Prostate gland (tissue), 2 donors: Measurements from ENCODE around the gene LPP.

Source experiments
- CTCF ChIP-seq, 4 experiments: fragments of 200-600 bp in 2 of 4; fragments of 450-650 bp in 2 of 4; sonication (generic) in 2 of 4; IDR thresholded peaks; 1 replicate in 3 of 4; 2 replicates in 1 of 4; pipeline ENCODE4 v1.5.1; 2016 to 2019; ENCODE audit warnings: antibody characterized with exemption in 4 of 4, mild to moderate bottlenecking in 2 of 4, moderate library complexity in 2 of 4
- POLR2A ChIP-seq: fragments of 450-650 bp; IDR thresholded peaks from one replicate; pipeline ENCODE4 v1.6.1; 2016; ENCODE audit warnings: antibody characterized with exemption, mild to moderate bottlenecking
- POLR2AphosphoS5 ChIP-seq: sonication (generic); formaldehyde crosslinking; IDR thresholded peaks from one replicate; pipeline ENCODE4 v1.6.1; 2017; ENCODE audit warnings: antibody characterized with exemption

DNA sequence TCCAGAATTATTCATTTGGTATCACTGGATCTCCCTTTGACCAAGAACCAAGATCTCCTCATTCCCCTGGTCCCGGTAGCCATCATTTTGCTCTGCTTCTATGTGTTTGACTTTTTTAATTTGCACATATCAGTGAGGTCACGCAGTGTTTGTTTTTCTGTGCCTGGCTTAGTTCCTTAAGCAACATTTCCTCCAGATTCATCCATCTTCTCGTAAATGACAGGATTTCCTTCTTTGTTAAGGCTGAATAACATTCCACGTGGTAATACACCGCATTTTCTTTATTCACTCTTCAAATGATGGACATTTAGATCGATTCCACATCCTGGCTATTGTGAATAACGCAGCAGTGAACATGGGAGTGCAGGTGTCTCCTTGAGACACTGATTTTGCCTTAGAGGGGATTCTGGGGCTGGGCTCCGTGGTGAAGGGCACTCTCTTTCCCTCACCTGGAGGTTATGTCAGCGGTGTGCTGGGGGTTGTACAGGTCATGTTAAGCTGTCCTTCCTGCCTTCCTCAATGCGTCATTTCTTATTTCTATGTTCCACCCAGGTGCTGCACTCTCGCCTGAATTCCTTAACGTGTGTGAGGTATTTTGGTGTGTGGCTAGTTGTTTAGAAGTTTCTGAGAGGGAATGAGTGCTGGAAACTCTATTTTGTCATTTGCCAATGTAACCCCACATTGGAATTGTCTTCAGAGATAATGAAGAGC lies 212.2 kb downstream of the LPP start:
- TF ChIP-seq CTCF (IDR thresholded peaks at IDR 0.05) = no peak
- no peak for TF ChIP-seq POLR2A
- peak; percentile 33 for TF ChIP-seq POLR2AphosphoS5
